Measurements from ENCODE around the gene ACAD11. TPM values are rescaled to one million over a fixed set of nuclear protein-coding genes. Genes with fewer than 3 reads are reported as not detected.

The ACAD11 gene, protein sequence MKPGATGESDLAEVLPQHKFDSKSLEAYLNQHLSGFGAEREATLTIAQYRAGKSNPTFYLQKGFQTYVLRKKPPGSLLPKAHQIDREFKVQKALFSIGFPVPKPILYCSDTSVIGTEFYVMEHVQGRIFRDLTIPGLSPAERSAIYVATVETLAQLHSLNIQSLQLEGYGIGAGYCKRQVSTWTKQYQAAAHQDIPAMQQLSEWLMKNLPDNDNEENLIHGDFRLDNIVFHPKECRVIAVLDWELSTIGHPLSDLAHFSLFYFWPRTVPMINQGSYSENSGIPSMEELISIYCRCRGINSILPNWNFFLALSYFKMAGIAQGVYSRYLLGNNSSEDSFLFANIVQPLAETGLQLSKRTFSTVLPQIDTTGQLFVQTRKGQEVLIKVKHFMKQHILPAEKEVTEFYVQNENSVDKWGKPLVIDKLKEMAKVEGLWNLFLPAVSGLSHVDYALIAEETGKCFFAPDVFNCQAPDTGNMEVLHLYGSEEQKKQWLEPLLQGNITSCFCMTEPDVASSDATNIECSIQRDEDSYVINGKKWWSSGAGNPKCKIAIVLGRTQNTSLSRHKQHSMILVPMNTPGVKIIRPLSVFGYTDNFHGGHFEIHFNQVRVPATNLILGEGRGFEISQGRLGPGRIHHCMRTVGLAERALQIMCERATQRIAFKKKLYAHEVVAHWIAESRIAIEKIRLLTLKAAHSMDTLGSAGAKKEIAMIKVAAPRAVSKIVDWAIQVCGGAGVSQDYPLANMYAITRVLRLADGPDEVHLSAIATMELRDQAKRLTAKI
- total RNA-seq (2021; ENCODE audit: unreplicated experiment) (12.6 TPM), Bru-seq, nascent RNA (percentile 91 among the genes with signal in this experiment), BruChase-seq, experiment 1, labeled RNA remaining after a 6-hour chase (percentile 96 among the genes with signal in this experiment), BruChase-seq, experiment 2, labeled RNA remaining after a 2-hour chase (percentile 95 among the genes with signal in this experiment)
- polyA plus RNA-seq (2012), result 11.2 and 11.6 TPM in 2 replicates
- long read RNA-seq, full-length matches to known transcripts, result 13 of 22 reads
- long read RNA-seq, partial matches to known transcripts, result 4 of 22 reads
- long read RNA-seq, other reads (novel, unspliced or antisense), result 5 of 22 reads

DNA sequence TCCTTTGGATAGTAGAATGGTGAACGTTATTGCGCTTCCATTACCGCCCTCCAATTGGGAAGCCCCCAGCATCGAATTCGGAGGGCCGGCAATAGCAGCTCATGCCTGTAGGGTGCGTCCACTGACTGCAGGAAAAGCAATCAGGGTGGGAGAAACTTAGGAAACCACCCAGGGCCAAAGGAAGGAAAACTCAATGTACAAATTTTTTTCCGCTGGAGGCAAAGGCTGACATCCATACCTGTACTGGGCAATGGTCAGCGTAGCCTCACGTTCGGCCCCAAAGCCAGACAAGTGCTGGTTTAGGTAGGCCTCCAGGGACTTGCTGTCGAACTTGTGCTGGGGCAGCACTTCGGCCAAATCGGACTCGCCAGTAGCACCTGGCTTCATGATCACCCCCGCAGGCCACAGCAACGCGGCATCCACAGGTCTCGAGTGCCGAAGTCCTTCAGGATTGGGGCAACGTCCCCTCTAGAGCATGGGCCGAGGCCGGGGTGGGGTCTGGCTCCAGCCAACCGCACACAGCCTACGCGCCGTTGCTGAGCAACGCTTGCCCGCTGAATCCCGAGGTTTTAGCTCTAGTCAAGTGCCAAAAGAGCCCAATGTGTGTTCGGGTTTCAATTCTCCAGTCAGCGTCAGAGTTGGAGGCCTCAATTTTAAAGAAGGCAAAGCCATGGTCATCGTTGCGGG lies at the start of gene ACAD11:
ACAD11 (minus strand) TSS at position 445 of the 687 bp plus-strand sequence; CDS start at position 387, 58 bp downstream.
- peaks cover 0 to 16% of the 10 kb centered on the region in 2 experiments; a peak in 2 of 4 replicates for H3K4me1 ChIP-seq (ENCODE audit: control insufficient read depth in 1 of 2, insufficient read depth in 2 of 2, low read length in 2 of 2)
- H3K9ac ChIP-seq (ENCODE audit: low read length), result peak within 1 kb of the TSS; percentile 92
- no peaks in the 10 kb centered on the region for H3K9me3 ChIP-seq (ENCODE audit: control insufficient read depth in 1 of 2, insufficient read depth in 1 of 2, low read depth in 1 of 2, low read length in 2 of 2)
- intact Hi-C loops (cut with micrococcal nuclease), result no loop called here
- H3K36me3 ChIP-seq (ENCODE audit: control insufficient read depth in 1 of 2, insufficient read depth in 2 of 2, low read length in 2 of 2), result no peaks in the 10 kb centered on the region
- no peaks in the 10 kb centered on the region for H3K27me3 ChIP-seq (ENCODE audit: insufficient read depth, low read length)
- peak within 1 kb of the TSS; percentile 82 for H3K4me2 ChIP-seq (ENCODE audit: low read length)
- H4K20me1 ChIP-seq (ENCODE audit: insufficient read depth), result no peaks in the 10 kb centered on the region
- H3K27ac ChIP-seq (ENCODE audit: low read depth, low read length), result peak within 1 kb of the TSS; percentile 89
- ChIA-PET RAD21 (ENCODE audit: low non-redundant PET in 1 of 2, low total read pairs in 2 of 2, uncharacterized antibody in 2 of 2, unreplicated experiment in 2 of 2) (no interaction called here), POLR2A (interaction anchor here (0.7 to 1.7 kb wide), 7 partner anchors 8 to 820 kb away, joined by 3 to 4 read pairs (median 3); no protein-coding TSS in a partner anchor), CTCF (interaction anchor here (0.9 to 2.9 kb wide), 2 partner anchors 17 to 23 kb away, joined by 4 to 11 read pairs; no protein-coding TSS in a partner anchor)
- H2AFZ ChIP-seq (ENCODE audit: low read depth, low read length, poor library complexity, severe bottlenecking), result peak within 1 kb of the TSS; percentile 83
- peaks cover 52% of the 10 kb centered on the region for H3K79me2 ChIP-seq (ENCODE audit: insufficient read depth, low read length)
- no peaks in the 10 kb centered on the region for H3K9me2 ChIP-seq (ENCODE audit: insufficient read depth)
- peak; percentile 85 for ATAC-seq
- DNase-seq (ENCODE audit: low read depth, low spot score), result peak; percentile 59
- BruUV-seq (replicated peaks), result TSS peak; percentile 73
- H3K4me3 ChIP-seq (replicated peaks in 1 of 2; ENCODE audit: low read depth in 1 of 2, low read length in 2 of 2), result peak within 1 kb of the TSS; percentile 72 to 87
- TF ChIP-seq REST (IDR thresholded peaks at IDR 0.05; ENCODE audit: low read depth), result no peak
- TF ChIP-seq POLR2AphosphoS5 (IDR thresholded peaks at IDR 0.05; ENCODE audit: low read depth, low read length), result peak; percentile 64
- TF ChIP-seq SP1 (IDR thresholded peaks at IDR 0.05; ENCODE audit: low read depth), result no peak
- peak in 2 of 3 experiments; percentile 66 to 71; a peak in 5 of 6 replicates for TF ChIP-seq CTCF (IDR thresholded peaks at IDR 0.05 in 2 of 3, conservative IDR thresholded peaks at IDR 0.05 in 1 of 3; ENCODE audit: borderline replicate concordance in 1 of 3, insufficient read depth in 1 of 3, low read depth in 2 of 3, low read length in 2 of 3)
- TF ChIP-seq SIN3A (IDR thresholded peaks at IDR 0.05; ENCODE audit: low read depth), result peak; percentile 52
- no peak for TF ChIP-seq EZH2 (IDR thresholded peaks at IDR 0.05)
- no peak for TF ChIP-seq TCF7L2 (IDR thresholded peaks at IDR 0.05; ENCODE audit: borderline replicate concordance, extremely low read depth, insufficient read depth, insufficient read length)
- TF ChIP-seq JUND (IDR thresholded peaks at IDR 0.05), result no peak
- no peak for TF ChIP-seq CEBPB (IDR thresholded peaks at IDR 0.05; ENCODE audit: low read depth)
- TF ChIP-seq YY1 (IDR thresholded peaks at IDR 0.05; ENCODE audit: extremely low read depth, insufficient replicate concordance, low read depth, low read length), result no peak
- TF ChIP-seq RAD21 (IDR thresholded peaks at IDR 0.05; ENCODE audit: low read depth), result peak; percentile 57
- peak; percentile 17 for TF ChIP-seq POLR2A (IDR thresholded peaks at IDR 0.05; ENCODE audit: borderline replicate concordance, extremely low read depth, insufficient read depth, insufficient read length)
- TF ChIP-seq ZNF274 (IDR thresholded peaks at IDR 0.05; ENCODE audit: low read depth, low read length), result no peak
- TF ChIP-seq ATF3 (IDR thresholded peaks at IDR 0.05), result no peak
- 0 out of 2 replicates have a peak, but pooled peaks have one; percentile 23 for TF ChIP-seq CBX3 (IDR thresholded peaks at IDR 0.05; ENCODE audit: low read depth)
- no peak for TF ChIP-seq EGR1 (IDR thresholded peaks at IDR 0.05; ENCODE audit: low read depth)

All from HCT116 (cell line).